ENCODE measurements around the gene SULF2.
"Not testable (repeated sequence)": the region's sequence is repeated elsewhere in the genome, so short reads cannot be mapped to it uniquely, and the experiment has no call there.

DNA sequence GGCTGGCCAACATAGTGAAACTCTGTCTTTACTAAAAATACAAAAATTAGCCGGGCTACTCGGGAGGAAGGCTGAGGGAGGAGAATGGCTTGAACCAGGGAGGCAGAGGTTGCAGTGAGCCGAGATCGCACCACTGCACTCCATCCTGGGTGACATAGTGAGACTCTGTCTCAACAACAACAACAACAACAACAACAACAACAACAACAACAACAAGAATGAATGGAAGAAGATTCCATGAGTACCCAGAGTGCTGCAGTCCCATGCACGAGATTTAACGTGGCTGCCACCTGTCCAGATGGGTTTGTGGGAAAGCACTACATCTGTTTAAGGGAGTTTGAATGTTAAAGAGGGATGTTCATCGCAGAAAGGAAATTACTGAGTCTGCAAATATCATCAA lies 19.7 kb upstream of the SULF2 start:
- TF ChIP-seq, protein P1, sequence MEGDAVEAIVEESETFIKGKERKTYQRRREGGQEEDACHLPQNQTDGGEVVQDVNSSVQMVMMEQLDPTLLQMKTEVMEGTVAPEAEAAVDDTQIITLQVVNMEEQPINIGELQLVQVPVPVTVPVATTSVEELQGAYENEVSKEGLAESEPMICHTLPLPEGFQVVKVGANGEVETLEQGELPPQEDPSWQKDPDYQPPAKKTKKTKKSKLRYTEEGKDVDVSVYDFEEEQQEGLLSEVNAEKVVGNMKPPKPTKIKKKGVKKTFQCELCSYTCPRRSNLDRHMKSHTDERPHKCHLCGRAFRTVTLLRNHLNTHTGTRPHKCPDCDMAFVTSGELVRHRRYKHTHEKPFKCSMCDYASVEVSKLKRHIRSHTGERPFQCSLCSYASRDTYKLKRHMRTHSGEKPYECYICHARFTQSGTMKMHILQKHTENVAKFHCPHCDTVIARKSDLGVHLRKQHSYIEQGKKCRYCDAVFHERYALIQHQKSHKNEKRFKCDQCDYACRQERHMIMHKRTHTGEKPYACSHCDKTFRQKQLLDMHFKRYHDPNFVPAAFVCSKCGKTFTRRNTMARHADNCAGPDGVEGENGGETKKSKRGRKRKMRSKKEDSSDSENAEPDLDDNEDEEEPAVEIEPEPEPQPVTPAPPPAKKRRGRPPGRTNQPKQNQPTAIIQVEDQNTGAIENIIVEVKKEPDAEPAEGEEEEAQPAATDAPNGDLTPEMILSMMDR (IDR thresholded peaks at IDR 0.05; ENCODE audit: poor library complexity): not testable (repeated sequence)
- not testable (repeated sequence) for TF ChIP-seq EZH2 (IDR thresholded peaks at IDR 0.05; ENCODE audit: borderline replicate concordance)

Data from hepatocyte (in vitro differentiated cells).